HepG2 (cell line): Measurements from ENCODE around the gene LIPA. TPM values are rescaled to one million over a fixed set of nuclear protein-coding genes. Genes with fewer than 3 reads are reported as not detected.

ENCODE experiments used
- CENPX ChIP-seq: sonication (generic); formaldehyde crosslinking; IDR thresholded peaks from 2 replicates; pipeline ENCODE4 v1.9.0; 2021; ENCODE audit warnings: mild to moderate bottlenecking, missing genetic modification reagents, moderate library complexity
- FOXM1 ChIP-seq: sonication (generic); formaldehyde crosslinking; IDR thresholded peaks from 2 replicates; pipeline ENCODE4 v1.5.0; 2020; ENCODE audit warnings: missing genetic modification reagents
- GATA4 ChIP-seq: sonication (generic); IDR thresholded peaks from 2 replicates; pipeline ENCODE4 v1.6.1; 2016; ENCODE audit warnings: antibody characterized with exemption, low read depth, borderline replicate concordance
- IRF2 ChIP-seq: IDR thresholded peaks from 2 replicates; pipeline ENCODE4 v1.6.1; 2018; ENCODE audit warnings: missing genetic modification reagents, missing compliant biosample characterization
- MAX ChIP-seq: IDR thresholded peaks from 2 replicates; pipeline ENCODE4 v1.6.1; 2012; ENCODE audit warnings: inconsistent platforms
- MEF2D ChIP-seq: sonication (generic); formaldehyde crosslinking; IDR thresholded peaks from 2 replicates; pipeline ENCODE4 v1.5.1; 2020; ENCODE audit warnings: mild to moderate bottlenecking, missing genetic modification reagents
- NFIB ChIP-seq: sonication (generic); formaldehyde crosslinking; IDR thresholded peaks from 2 replicates; pipeline ENCODE4 v1.9.0; 2021; ENCODE audit warnings: missing genetic modification reagents, mild to moderate bottlenecking, borderline replicate concordance
- NFYB ChIP-seq: sonication (generic); formaldehyde crosslinking; IDR thresholded peaks from 2 replicates; pipeline ENCODE4 v1.4.0; 2020; ENCODE audit warnings: missing genetic modification reagents
- ONECUT2 ChIP-seq: sonication (generic); formaldehyde crosslinking; IDR thresholded peaks from 2 replicates; pipeline ENCODE4 v1.4.0; 2020; ENCODE audit warnings: missing genetic modification reagents
- RAD21 ChIP-seq: fragments of 450-650 bp; formaldehyde crosslinking; IDR thresholded peaks from 2 replicates; pipeline ENCODE4 v1.5.0; 2020; ENCODE audit warnings: mild to moderate bottlenecking
- RAD51 ChIP-seq: fragments of 450-650 bp; IDR thresholded peaks from 2 replicates; pipeline ENCODE4 v1.6.1; 2016; ENCODE audit warnings: borderline replicate concordance
- SETDB1 ChIP-seq: sonication (generic); formaldehyde crosslinking; IDR thresholded peaks from 2 replicates; pipeline ENCODE4 v1.5.1; 2020; ENCODE audit warnings: missing genetic modification reagents, mild to moderate bottlenecking, borderline replicate concordance
- TEAD3 ChIP-seq: optimal IDR thresholded peaks from 2 replicates; pipeline ENCODE3; 2016; ENCODE audit warnings: borderline replicate concordance
- WIZ ChIP-seq: sonication (generic); formaldehyde crosslinking; IDR thresholded peaks from 2 replicates; pipeline ENCODE4 v1.5.1; 2020; ENCODE audit warnings: mild to moderate bottlenecking, missing genetic modification reagents
- YEATS2 ChIP-seq: sonication (generic); formaldehyde crosslinking; IDR thresholded peaks from 2 replicates; pipeline ENCODE4 v1.4.0; 2020; ENCODE audit warnings: missing genetic modification reagents, borderline replicate concordance
- ZC3H4 ChIP-seq: sonication (generic); formaldehyde crosslinking; IDR thresholded peaks from 2 replicates; pipeline ENCODE4 v1.4.0; 2020; ENCODE audit warnings: missing genetic modification reagents, borderline replicate concordance
- ZNF124 ChIP-seq: sonication (generic); formaldehyde crosslinking; IDR thresholded peaks from 2 replicates; pipeline ENCODE4 v1.4.0; 2020; ENCODE audit warnings: missing genetic modification reagents
- ZNF136 ChIP-seq: sonication (generic); formaldehyde crosslinking; IDR thresholded peaks from 2 replicates; pipeline ENCODE4 v1.8.1; 2022; ENCODE audit warnings: low read depth, mild to moderate bottlenecking, moderate library complexity, missing genetic modification reagents
- ZNF484 ChIP-seq: sonication (generic); formaldehyde crosslinking; IDR thresholded peaks from 2 replicates; pipeline ENCODE4 v1.5.1; 2020; ENCODE audit warnings: mild to moderate bottlenecking, low read depth, missing genetic modification reagents, borderline replicate concordance
- ZNF598 ChIP-seq: sonication (generic); formaldehyde crosslinking; IDR thresholded peaks from 2 replicates; pipeline ENCODE4 v1.5.1; 2020; ENCODE audit warnings: mild to moderate bottlenecking, missing genetic modification reagents, borderline replicate concordance
- ZNF766 ChIP-seq: sonication (generic); formaldehyde crosslinking; IDR thresholded peaks from 2 replicates; pipeline ENCODE4 v1.5.0; 2020; ENCODE audit warnings: missing genetic modification reagents, borderline replicate concordance
- polyA plus RNA-seq, 8 experiments: library from polyadenylated mRNA; depleted of rRNA in 3 of 8; stranded (reverse) in 7 of 8; unstranded in 1 of 8; fragments of >200 nt; fragmentation: Illumina TruSeq in 4 of 8; extraction: Trizol in 4 of 8; gene quantifications; 2 replicates each; pipeline versions ENCODE4 v1.2.1 to v1.2.3, GENCODE V29; 2011 to 2016; ENCODE audit warnings: low read depth in 4 of 8, missing spikeins in 1 of 8, mixed read lengths in 1 of 8; ENCODE audit not compliant: insufficient read depth in 1 of 8
- total RNA-seq, 5 experiments: library from RNA; depleted of rRNA; stranded (reverse); fragments of >200 nt; fragmentation: Illumina TruSeq; extraction: Trizol; gene quantifications; 2 replicates each; pipeline ENCODE4 v1.2.3, GENCODE V29; 2016; ENCODE audit warnings: low read depth in 1 of 5
- TF ChIP-seq, protein P1 (sequence below): sonication (generic); formaldehyde crosslinking; IDR thresholded peaks from 2 replicates; pipeline ENCODE4 v1.5.0; 2020; ENCODE audit warnings: mild to moderate bottlenecking, missing genetic modification reagents
- TF ChIP-seq, protein P2 (sequence below): IDR thresholded peaks from 2 replicates; pipeline ENCODE4 v1.6.1; 2016; ENCODE audit warnings: mild to moderate bottlenecking
- TF ChIP-seq, protein P3 (sequence below): sonication (generic); formaldehyde crosslinking; IDR thresholded peaks from 2 replicates; pipeline ENCODE4 v1.4.0; 2020; ENCODE audit warnings: mild to moderate bottlenecking, missing genetic modification reagents
- TF ChIP-seq, protein P4 (sequence below): fragments of 450-650 bp; IDR thresholded peaks from 2 replicates; pipeline ENCODE4 v1.6.1; 2017

Gene LIPA
- total and polyA plus RNA-seq, 2 of the 13 experiments (the other 11 are each of a cell fraction or from before 2014, with no cell fraction given) = 57.1 to 79.5 TPM

- no peak for TF ChIP-seq ZNF766 (CRISPR knock-in tag)
- no peak for TF ChIP-seq RAD51
- TF ChIP-seq ZNF136 (CRISPR knock-in tag) = no peak
- TF ChIP-seq ZNF124 (CRISPR knock-in tag) = no peak
- no peak for TF ChIP-seq RAD21 (CRISPR knock-in tag)
- no peak for TF ChIP-seq FOXM1 (CRISPR knock-in tag)
- TF ChIP-seq ONECUT2 = no peak
- TF ChIP-seq NFIB (CRISPR knock-in tag) = no peak
- TF ChIP-seq ZNF598 = no peak
- no peak for TF ChIP-seq CENPX (CRISPR knock-in tag)
- no peak for TF ChIP-seq YEATS2 (CRISPR knock-in tag)
- no peak for TF ChIP-seq GATA4
- no peak for TF ChIP-seq NFYB (CRISPR knock-in tag)
- peak; percentile 84 for TF ChIP-seq TEAD3 (CRISPR knock-in tag)
- TF ChIP-seq, protein P1, sequence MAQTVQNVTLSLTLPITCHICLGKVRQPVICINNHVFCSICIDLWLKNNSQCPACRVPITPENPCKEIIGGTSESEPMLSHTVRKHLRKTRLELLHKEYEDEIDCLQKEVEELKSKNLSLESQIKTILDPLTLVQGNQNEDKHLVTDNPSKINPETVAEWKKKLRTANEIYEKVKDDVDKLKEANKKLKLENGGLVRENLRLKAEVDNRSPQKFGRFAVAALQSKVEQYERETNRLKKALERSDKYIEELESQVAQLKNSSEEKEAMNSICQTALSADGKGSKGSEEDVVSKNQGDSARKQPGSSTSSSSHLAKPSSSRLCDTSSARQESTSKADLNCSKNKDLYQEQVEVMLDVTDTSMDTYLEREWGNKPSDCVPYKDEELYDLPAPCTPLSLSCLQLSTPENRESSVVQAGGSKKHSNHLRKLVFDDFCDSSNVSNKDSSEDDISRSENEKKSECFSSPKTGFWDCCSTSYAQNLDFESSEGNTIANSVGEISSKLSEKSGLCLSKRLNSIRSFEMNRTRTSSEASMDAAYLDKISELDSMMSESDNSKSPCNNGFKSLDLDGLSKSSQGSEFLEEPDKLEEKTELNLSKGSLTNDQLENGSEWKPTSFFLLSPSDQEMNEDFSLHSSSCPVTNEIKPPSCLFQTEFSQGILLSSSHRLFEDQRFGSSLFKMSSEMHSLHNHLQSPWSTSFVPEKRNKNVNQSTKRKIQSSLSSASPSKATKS = no peak
- no peak for TF ChIP-seq MEF2D (CRISPR knock-in tag)
- TF ChIP-seq IRF2 (CRISPR knock-in tag) = 0 out of 2 replicates have a peak, but pooled peaks have one; percentile 21
- TF ChIP-seq MAX = peak; percentile 30; the same call in 1 of the 2 replicates
- TF ChIP-seq SETDB1 (CRISPR knock-in tag) = no peak
- TF ChIP-seq, protein P2, sequence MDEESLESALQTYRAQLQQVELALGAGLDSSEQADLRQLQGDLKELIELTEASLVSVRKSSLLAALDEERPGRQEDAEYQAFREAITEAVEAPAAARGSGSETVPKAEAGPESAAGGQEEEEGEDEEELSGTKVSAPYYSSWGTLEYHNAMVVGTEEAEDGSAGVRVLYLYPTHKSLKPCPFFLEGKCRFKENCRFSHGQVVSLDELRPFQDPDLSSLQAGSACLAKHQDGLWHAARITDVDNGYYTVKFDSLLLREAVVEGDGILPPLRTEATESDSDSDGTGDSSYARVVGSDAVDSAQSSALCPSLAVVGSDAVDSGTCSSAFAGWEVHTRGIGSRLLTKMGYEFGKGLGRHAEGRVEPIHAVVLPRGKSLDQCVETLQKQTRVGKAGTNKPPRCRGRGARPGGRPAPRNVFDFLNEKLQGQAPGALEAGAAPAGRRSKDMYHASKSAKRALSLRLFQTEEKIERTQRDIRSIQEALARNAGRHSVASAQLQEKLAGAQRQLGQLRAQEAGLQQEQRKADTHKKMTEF (CRISPR knock-in tag) = peak; percentile 46
- TF ChIP-seq ZC3H4 = no peak
- TF ChIP-seq, protein P3, sequence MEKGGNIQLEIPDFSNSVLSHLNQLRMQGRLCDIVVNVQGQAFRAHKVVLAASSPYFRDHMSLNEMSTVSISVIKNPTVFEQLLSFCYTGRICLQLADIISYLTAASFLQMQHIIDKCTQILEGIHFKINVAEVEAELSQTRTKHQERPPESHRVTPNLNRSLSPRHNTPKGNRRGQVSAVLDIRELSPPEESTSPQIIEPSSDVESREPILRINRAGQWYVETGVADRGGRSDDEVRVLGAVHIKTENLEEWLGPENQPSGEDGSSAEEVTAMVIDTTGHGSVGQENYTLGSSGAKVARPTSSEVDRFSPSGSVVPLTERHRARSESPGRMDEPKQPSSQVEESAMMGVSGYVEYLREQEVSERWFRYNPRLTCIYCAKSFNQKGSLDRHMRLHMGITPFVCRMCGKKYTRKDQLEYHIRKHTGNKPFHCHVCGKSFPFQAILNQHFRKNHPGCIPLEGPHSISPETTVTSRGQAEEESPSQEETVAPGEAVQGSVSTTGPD (CRISPR knock-in tag) = no peak
- no peak for TF ChIP-seq WIZ
- TF ChIP-seq ZNF484 (CRISPR knock-in tag) = no peak
- TF ChIP-seq, protein P4, sequence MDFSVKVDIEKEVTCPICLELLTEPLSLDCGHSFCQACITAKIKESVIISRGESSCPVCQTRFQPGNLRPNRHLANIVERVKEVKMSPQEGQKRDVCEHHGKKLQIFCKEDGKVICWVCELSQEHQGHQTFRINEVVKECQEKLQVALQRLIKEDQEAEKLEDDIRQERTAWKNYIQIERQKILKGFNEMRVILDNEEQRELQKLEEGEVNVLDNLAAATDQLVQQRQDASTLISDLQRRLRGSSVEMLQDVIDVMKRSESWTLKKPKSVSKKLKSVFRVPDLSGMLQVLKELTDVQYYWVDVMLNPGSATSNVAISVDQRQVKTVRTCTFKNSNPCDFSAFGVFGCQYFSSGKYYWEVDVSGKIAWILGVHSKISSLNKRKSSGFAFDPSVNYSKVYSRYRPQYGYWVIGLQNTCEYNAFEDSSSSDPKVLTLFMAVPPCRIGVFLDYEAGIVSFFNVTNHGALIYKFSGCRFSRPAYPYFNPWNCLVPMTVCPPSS = no peak
Measured at GRCh38 chr10:89278034-89278535, 26.5 kb upstream of the LIPA start (continued).
